Measurements from ENCODE around the gene GBX1.

GBX1 gene

DNA sequence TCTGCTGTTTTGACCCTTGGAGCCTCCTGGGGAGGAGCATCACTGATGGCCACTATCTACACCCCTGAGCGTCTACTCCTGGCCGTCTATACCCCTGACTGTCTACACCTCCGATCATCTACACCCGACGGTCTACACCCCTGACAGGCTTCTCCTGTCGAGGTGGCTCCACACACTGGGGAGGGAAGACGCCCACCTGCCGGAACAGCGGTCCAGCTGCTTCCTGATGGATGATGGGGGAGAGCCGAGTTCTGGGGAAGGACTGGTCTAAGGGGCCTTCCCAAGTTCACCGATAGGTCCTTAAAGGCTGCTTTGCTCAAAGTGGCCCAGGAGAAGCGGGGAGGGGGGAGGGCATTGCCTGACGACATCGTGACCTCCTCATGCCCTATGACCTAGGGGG is 39.4 kb downstream of the GBX1 start:
- DNase-seq (ENCODE audit: low read depth, low spot score), result no peak

DNA sequence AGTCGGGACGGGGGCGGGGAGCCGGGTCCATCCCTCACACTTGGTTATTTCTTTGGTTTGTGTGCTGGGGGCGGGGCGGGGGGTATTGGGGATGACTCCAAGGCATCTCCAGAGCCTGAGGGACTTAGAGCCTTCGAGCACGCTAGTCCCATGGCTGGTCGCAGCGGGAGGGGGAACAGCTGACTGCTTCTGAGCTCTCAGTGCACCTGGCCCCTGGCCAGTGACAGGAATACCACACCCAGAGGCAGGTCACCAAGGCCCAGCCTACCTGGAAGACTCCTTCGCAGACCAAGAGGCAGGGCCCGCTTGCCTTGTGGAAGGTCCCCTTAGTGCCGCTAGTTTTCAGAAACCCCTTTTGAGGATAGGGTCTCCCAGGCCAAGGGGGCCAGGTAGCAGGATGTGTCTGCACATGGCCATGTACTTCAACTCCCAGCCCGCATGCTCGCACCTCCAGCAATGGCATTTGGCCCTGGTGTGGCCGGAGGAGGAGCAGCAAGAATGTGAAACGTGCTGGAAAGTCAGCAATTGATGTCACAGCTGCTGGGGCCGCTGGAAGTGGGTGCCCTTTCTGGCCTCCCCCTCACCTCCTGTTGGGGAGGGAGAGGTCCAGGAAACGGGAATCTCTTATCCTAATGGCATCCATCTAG is 40.9 kb downstream of the GBX1 start:
- DNase-seq (ENCODE audit: low read depth, low spot score), result no peak

DNA sequence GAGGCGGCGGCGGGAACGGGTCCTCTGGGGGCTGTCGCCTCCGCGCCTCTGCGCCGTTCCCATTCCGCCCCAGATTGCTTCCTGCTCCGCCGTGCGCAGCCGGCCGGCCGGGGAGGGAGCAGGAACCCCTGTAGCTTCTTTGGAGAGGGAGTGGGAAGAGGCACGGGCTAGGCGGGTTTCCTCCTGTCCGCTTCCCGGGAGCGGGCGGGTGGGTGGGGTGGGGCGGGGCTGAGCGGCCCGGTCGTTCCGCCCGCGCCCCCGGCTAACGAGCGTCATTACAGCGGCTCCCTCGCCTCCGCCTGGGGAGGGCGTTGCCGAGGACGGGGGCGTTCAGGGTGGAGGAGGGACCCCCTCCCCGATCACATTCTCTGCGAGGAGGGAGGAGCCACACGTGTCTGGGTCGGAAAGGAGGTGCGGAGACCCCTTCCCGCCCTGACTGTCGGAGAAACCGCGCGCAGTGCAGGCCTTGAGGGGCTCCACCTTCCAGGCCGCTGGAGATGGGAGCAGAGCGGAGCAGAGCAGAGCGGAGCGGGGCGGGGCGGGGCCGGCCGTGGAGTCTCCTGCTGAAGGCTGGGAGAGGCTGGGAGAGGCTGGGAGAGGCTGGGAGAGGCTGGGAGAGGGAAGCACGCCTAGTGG is 41.5 kb downstream of the GBX1 start:
- DNase-seq (ENCODE audit: low read depth, low spot score), result no peak

DNA sequence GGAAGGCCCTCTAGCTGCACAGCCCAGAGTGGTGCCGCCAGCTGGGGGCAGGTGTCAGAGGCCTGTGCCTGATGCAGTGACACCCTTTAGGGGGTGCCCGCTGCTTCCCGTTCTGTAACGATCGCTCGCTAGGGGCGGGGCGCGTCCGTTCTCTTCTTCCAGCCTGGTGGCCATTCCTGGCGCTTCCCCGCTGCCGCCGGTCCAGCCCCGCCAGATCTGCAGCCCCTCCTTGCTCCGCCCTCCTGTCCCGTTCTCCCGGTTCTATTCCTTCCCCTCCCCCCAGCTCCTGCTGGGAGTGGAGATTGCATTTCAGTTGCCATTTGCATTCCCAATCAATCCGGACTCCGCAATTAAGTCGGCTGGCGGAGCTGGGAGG is 42.0 kb downstream of the GBX1 start:
- DNase-seq (ENCODE audit: low read depth, low spot score), result no peak

DNA sequence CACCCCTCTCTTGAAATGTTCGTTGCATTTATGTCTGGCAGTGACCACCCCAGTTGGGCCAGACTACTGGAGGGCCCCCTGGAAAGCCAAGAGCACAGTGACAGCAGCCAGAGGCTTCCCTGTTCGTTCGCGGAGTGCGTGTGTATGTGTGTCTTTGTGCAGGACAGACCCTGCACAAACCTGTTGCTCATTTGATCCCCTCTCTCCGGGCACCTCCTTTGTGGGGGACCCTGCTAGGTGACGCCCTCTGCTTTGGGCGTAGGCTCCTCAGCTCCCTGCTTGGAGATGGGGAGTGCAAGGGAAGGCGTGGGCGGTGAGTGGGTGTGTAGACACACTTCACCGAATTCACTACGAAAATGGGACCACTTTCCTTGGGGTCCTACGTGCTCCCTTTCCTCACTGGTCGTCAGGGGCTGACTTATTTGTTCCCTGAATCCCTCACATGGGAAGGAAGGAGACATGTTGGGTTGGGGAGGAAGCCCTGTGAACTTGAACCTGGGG is 42.5 kb downstream of the GBX1 start:
- DNase-seq (ENCODE audit: low read depth, low spot score), result no peak

DNA sequence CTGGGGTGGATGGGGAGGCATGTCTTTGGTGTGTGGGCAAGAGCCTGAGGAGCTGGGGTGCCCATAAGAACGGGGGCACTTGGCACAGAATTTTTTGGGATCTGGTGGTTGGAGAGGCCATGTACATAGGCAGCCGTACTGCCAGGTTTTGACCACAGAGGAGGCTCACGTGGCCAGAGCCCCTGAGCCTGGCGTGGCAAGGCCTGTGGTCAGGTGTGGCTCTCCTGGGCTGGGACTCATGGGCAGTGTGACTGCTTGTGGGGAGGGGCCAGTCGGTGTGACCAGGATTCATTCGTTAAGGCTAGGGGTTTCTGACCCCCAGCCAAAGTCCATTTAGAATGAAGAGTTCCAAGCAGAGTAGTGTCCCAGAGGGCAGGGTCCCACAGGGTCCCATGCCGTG is 43.0 kb downstream of the GBX1 start:
- no peak for DNase-seq (ENCODE audit: low read depth, low spot score)

DNA sequence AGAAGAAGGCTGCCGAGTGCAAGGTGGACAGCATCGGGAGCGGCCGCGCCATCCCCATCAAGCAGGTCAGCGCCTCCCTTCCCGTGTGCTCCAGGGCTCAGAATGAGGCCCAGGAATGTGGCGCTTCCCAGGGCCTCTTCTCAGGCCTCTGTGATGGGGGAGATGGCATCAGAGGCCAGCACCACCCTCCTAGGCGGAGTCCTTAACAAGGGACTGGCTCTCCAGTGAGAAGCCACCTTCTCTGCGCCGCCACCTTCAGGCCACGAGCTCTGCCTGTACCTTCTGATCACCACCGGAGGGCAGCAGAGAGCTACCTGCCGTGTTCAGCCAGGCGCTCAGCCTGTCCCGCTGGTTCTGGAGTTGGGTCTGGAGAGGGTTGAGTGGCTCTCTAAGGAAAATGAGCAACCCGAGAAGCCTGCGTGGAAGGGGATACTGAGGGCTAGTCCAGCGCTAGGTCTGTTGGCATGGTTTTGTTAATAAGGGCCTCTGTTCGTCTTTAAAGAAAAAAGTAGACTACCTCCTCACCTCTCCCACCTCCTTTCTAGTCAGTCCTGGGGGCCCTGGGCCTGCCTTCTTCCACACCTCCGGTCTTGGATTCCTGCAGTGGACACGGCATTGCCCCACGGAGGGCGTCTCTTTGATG is 43.6 kb downstream of the GBX1 start:
- DNase-seq (ENCODE audit: low read depth, low spot score), result peak; percentile 48

DNA sequence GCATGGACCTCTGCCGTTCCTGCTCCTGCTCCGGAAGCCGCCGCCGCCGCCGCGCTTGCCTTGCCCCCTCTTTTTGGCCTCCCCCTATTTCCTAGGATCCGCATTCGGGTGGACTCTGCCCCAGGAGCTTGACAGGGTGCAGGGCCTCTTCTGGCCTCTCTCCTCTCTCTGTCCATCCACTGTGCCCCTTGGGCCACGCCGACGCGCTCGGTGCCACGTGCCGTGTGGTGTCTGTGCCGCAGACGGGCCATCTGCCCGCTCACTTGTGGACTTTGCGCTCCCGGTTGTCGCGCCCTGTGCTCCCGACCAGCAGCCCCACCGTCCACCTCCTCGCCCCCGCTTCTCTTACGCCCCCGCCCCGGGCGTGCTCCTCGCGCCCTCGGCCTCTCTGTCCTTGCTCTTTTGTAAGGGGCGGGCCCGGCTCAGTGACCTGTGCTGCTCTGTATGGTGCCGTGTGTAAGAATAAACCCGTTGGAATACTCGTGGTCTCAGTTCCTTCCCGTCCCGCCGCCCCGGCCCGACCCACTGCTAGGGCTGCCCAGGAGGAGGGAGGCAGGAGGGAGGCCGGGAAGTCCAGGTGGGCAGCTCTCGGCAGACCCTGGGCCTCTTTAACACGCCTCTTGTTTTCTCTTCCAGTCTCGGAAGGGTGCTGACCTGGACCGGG is 44.2 kb downstream of the GBX1 start:
- no peak for DNase-seq (ENCODE audit: low read depth, low spot score)

DNA sequence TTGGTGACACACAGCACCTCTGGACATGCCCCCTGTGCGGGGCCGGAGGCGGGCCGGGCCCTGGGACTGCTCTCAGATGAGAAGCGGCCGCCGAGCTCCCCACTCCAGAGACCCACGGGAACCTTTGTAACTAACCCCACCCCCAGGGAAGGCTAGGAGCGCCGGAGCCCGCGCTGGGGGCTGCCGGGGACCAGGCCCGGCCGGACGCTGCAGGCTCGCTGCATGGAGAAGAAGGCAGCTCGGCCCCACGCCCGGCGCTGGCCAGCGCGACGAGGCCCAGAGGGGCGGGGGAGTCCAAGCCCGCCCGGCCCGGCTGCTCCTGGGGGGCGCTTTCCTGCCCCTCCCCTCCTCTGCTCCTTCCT is 44.7 kb downstream of the GBX1 start:
- no peak for DNase-seq (ENCODE audit: low read depth, low spot score)

DNA sequence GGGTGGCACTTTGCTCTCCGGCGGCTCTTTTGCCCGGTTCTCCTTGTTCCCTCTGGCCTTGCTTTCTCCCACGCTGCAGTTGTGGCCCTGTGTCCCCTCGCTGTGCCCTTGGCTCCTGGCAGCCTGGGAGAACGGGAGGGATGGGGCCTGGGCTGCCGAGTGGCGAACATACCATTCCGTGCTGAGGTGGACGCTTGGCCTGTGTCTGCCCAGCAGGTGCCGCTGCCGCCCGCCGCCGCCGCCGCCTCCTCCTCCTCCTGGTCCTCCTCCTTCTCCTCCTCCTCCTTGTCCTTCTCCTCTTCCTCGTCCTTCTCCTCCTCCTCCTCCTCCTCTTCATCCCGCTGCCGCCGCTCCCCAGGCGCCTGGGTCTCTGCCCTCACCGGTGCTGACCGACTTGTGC is 45.2 kb downstream of the GBX1 start:
- DNase-seq (ENCODE audit: low read depth, low spot score), result no peak

DNA sequence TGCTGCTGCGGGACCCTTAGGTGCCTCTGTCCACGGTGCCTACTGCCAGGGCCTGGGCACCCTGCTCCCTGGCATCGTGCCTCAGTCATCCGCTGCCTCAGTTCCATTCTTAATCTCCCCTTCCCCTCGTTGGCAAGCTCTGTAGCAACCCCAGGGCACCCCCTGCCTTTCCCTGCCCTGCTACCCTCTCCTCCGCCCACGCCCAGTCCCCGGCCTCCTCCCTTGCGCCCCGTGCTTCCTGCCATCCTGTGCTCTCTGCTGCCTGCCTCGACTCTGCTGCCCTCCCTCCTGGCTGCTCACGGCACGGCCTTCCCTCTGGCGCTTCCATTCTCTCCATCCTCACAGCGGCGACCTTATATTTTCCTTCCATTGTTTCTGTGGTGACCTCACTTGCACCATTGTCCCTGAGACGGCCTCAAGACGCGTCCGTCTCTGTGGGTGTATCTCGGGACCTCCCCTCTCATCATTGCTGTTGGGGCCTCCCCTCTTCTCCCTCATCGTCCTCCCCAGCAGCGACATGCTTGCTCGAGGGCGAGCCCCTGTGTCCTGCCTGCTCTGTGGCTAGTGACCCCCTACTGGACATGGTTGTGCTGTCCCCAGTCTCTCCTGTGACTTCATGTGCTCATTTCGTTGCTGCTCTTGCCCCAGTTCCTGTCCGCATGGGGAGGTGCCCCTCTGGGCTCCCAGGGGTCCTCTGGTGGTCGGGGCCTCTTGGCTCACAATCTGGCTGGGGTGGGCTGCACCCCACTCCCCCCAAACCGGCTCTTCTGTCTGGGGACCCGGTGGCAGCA is 45.9 kb downstream of the GBX1 start:
- DNase-seq (ENCODE audit: low read depth, low spot score), result no peak

DNA sequence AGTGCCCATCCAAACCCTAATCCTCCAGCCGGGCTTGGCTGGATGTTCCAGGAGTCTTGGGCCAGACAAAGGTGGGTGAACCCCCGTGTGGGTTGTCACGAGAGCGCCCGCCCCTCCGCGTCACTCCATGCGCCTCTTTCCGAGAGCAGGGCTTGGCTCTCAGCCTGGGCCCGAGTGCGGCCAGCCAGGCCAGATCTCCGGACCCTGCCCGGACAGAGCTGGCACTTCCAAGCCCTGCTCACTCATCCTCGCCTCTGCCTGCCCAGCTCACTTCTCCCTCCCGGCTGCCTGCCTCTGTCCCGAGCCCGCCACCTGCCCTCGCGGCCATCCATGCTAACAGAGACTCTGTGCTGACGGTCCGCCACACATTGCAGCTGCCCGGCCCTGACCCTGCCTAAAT is 46.6 kb downstream of the GBX1 start:
- no peak for DNase-seq (ENCODE audit: low read depth, low spot score)

DNA sequence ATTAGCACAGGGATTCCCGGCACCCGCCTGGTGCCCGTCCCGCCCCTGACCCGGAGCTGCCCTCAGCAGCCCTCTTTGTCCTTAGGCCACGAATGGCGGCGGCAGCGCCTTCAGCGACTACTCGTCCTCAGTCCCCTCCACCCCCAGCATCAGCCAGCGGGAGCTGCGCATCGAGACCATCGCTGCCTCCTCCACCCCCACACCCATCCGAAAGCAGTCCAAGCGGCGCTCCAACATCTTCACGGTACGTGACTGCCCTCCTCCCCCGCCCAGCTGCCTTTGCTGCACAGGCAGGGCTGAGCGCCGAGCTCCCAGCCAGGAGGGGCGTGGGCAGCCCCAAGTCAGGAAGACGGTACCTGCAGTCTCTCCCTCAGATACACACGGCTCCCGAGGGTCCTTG is 47.6 kb downstream of the GBX1 start:
- no peak for DNase-seq (ENCODE audit: low read depth, low spot score)

DNA sequence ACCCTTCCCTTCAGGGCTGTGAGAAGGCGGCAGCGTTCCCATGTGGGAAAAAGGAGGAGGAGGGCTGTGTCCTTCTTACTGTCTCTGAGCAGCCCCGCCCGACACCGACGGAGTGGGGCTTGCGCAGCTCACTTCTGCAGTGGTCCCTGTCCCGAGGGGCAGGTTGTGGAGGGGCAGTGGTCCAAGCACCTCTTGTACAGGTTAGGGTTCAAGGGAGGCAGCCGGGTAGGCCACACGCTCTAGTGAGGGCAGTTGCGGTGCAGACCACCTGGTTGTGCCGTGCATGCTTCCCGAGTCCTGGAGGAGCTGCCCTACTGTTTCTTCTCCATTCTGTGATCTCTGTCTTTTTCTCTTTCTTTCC is 48.5 kb downstream of the GBX1 start:
- DNase-seq (ENCODE audit: low read depth, low spot score), result no peak

DNA sequence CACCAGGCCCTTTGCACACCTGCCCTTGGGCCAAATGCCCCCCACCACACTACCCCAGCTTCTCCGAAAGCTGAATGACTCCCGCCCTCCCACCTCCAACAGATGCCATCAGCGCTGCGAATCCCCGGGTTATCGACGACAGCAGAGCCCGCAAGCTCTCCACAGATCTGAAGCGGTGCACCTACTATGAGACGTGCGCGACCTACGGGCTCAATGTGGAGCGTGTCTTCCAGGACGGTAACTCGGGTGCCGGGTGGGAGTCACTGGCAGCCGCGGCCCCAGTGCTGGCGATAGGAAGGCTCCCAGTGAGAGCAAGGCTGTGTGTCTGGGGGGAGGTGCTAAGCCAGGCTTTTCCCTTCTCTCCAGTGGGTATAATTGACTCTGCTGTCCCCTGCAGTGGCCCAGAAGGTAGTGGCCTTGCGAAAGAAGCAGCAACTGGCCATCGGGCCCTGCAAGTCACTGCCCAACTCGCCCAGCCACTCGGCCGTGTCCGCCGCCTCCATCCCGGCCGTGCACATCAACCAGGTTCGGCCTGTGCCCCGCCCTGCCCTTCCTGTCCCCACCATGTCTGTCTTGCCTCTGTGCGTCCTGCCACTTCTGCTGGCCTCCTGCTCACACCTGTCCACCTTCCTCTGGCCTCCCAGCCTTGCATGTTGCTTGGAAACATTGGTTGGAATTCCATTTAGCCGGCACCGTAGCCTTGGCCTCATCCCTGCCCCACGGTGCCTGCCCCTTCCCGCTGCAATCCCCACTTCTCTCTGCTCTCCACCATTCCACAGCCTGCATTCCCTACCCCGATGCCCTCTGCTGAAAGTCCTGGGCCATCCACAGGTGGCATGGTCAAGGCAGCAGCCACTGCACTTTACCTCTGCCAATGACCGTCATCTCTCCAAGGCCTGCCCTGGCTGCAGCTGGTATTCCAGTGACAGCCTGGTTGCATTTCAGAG is 49.1 kb downstream of the GBX1 start:
- no peak for DNase-seq (ENCODE audit: low read depth, low spot score)

DNA sequence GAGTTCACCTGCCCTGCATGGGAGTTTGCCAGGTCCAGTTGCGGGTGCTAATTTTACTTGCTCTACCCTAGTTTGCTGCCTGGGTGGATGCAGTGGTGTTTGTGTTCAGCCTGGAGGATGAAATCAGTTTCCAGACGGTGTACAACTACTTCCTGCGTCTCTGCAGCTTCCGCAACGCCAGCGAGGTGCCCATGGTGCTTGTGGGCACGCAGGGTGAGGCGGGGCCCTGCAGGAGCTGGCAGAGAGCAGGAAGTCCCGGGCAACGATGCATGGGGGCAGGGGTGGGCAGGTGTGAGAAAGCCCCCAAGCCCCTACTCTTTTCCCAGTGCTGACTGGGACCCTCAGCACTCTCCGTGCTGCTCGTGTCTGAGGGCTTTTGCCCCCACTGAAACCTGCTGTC is 49.9 kb downstream of the GBX1 start:
- no peak for DNase-seq (ENCODE audit: low read depth, low spot score)

DNA sequence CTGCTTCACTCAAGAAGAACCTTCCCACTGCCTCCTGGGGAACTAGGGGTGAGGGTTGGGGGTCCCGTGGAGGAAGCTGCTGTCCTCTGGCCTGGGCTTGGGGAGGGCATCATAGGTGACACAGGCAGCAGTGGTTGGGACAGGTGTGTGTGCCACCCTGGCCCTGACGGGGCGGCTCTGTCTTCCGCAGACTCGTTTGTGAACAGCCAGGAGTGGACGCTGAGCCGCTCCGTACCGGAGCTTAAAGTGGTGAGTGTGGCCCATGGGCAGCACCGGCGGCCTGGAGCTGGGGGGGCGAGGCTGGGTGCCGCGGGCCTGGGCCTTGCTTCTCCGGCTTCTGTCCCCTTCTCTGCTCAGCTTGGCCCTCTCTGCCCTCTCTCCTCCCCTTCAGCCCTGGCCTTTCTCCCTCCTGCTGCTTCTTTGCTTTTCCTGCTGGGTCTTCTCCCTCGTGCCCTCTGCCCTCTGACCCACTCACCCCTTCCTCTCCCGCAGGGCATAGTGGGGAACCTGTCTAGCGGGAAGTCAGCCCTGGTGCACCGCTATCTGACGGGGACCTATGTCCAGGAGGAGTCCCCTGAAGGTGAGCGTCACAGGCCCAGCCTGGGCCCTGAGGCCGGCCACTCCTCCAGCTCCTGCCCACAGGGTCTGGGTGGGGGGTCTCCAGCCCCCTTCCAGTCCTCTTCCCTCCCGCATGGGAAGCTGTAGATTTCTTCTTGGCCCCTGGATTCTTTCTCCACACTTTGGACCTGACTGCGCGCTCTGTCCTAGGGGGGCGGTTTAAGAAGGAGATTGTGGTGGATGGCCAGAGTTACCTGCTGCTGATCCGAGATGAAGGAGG is 50.7 kb downstream of the GBX1 start:
- no peak for DNase-seq (ENCODE audit: low read depth, low spot score)

DNA sequence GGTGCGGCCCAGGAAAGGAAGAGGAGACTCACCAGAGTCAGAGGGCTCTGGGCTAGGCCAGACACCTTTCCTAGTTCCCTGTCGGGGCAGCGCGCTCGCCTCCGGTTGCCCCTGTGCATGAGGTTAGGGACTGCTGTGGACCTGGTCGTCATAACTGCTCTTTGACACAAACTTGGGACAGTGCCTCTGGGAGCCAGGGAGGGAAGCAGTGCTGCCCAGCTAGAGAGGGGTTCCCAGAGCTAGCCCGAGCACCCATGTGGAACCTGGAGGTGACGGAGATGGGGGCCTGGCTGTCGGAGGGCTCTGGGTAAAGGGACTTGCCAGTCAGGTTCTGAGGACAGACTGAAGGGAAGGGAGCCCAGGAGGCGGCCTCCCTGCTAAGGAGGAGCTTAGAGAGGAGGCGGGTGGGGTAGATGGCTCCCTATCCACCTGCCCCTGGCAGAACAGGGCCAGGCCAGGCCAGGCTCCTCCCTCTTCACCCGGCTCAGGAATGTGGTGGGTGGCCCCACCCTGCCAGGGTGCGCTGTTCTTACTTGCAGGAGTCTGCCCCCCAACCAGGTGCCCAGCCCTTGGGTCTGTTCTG is 51.6 kb downstream of the GBX1 start:
- DNase-seq (ENCODE audit: low read depth, low spot score), result no peak

DNA sequence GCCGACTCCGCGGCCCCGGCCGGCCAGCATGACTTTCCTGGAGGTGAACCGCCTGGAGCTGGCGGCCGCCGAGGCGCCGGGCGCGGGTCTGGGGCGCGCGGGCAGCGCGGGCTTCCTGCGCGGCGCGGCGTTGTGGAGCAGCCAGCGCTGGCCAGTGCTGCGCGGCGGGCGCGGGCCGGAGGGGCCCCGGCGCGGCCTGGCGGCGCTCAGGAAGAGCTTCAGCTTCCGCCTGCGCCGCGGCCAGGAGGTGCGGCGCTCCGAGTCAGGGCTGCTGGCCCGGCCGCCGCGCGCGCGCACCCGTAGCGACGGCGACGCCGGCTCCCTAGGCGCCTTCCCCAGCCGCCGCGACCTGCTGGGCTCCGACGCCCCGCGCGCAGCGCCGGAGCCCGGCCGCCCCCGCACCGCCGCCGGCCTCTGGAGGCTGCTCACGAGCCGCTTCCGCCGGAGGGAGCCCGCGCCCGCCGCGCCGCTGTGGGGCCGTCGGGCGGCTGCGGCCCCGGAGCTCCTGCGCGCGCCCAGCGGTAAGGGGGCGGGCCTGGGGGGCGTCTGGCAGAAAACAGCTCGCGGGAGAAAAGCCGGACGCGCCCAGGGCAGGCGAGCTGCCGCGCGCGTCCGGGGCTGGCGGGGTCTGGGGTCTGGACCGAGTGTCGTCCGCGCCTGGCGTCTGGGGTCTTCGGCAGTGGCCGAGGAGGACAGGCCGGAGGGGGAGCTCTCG is 52.2 kb downstream of the GBX1 start:
- DNase-seq (ENCODE audit: low read depth, low spot score), result no peak

All from brain pericyte (primary cell).